Measurements from ENCODE around the gene ZNF618.
"Not testable (repeated sequence)": the region's sequence is repeated elsewhere in the genome, so short reads cannot be mapped to it uniquely, and the experiment has no call there.

ZNF618 gene

GRCh38 chr9:114039484-114039883 is 163.4 kb downstream of the ZNF618 start:
- TF ChIP-seq CTCF (conservative IDR thresholded peaks at IDR 0.05; ENCODE audit: low read depth), result no peak
- no peak overlapping the region for H3K27ac ChIP-seq
- ChIA-PET POLR2A (ENCODE audit: low non-redundant PET) (no interaction called here), CTCF (interaction anchor here (1.0 kb wide), 1 partner anchor 14 kb away, joined by 3 read pairs; no protein-coding TSS in a partner anchor)
- no peak for DNase-seq (ENCODE audit: low spot score)

- CTCF ChIA-PET, result interaction anchor here (0.9 kb wide), 1 partner anchor 19 kb away, joined by 3 read pairs; no protein-coding TSS in a partner anchor
- DNase-seq (ENCODE audit: low spot score); H3K27ac ChIP-seq; POLR2A ChIA-PET (ENCODE audit: low non-redundant PET): not testable (repeated sequence)
These were observed 167.6 kb downstream of the ZNF618 start for GRCh38 chr9:114043660-114044059.

- H3K27ac ChIP-seq, result no peak overlapping the region
- TF ChIP-seq CTCF (conservative IDR thresholded peaks at IDR 0.05; ENCODE audit: low read depth), result no peak
- no peak for DNase-seq (ENCODE audit: low spot score)
- CTCF ChIA-PET, result no interaction called here
- POLR2A ChIA-PET (ENCODE audit: low non-redundant PET), result no interaction called here
These were observed 170.2 kb downstream of the ZNF618 start for GRCh38 chr9:114046237-114046755.

GRCh38 chr9:114046875-114047274 is 170.8 kb downstream of the ZNF618 start:
- CTCF ChIA-PET, result interaction anchor here (0.6 kb wide), 1 partner anchor 255 kb away, joined by 4 read pairs; no protein-coding TSS in a partner anchor

GRCh38 chr9:114047717-114048116 is 171.6 kb downstream of the ZNF618 start:
- no peak for TF ChIP-seq CTCF (conservative IDR thresholded peaks at IDR 0.05; ENCODE audit: low read depth)
- no peak for DNase-seq (ENCODE audit: low spot score)
- ChIA-PET POLR2A (ENCODE audit: low non-redundant PET) (no interaction called here), CTCF (interaction anchor here (0.6 kb wide), 1 partner anchor 255 kb away, joined by 4 read pairs; no protein-coding TSS in a partner anchor)
- H3K27ac ChIP-seq, result no peak overlapping the region

More at GRCh38 chr9:114046875-114047274, 170.8 kb downstream of the ZNF618 start:
- POLR2A ChIA-PET (ENCODE audit: low non-redundant PET), result interaction anchor here (0.6 kb wide), 1 partner anchor 11 kb away, joined by 7 read pairs; no protein-coding TSS in a partner anchor
- no peak overlapping the region for H3K27ac ChIP-seq
- TF ChIP-seq CTCF (conservative IDR thresholded peaks at IDR 0.05; ENCODE audit: low read depth), result no peak
- no peak for DNase-seq (ENCODE audit: low spot score)

GRCh38 chr9:114048533-114049415 is 172.7 kb downstream of the ZNF618 start:
- no peak for TF ChIP-seq CTCF (conservative IDR thresholded peaks at IDR 0.05; ENCODE audit: low read depth)
- CTCF ChIA-PET, result no interaction called here
- H3K27ac ChIP-seq, result no peak overlapping the region
- POLR2A ChIA-PET (ENCODE audit: low non-redundant PET), result no interaction called here
- DNase-seq (ENCODE audit: low spot score), result no peak
